Measurements from ENCODE around the gene LPIN3. TPM values are rescaled to one million over a fixed set of nuclear protein-coding genes. Genes with fewer than 3 reads are reported as not detected.

The LPIN3 gene
- total RNA-seq, 1 experiment from 2014 or later = 18.5 TPM

- ChIA-PET CTCF (no interaction called here), POLR2A (no interaction called here), RAD21 (ENCODE audit: low non-redundant PET in 1 of 2, low total read pairs in 2 of 2, uncharacterized antibody in 2 of 2, unreplicated experiment in 2 of 2) (interaction anchor here in 1 of 2 experiments (0.6 kb wide), 1 partner anchor 29 kb away, joined by 4 read pairs; no protein-coding TSS in a partner anchor)
- Histone ChIP-seq H3K4me1 (ENCODE audit: control insufficient read depth in 1 of 2, insufficient read depth in 2 of 2, low read length in 2 of 2) (no peaks in the 10 kb centered on the region), H3K27ac (ENCODE audit: low read depth, low read length) (no peak overlapping the region), H3K79me2 (ENCODE audit: insufficient read depth, low read length) (no peaks in the 10 kb centered on the region), H3K36me3 (ENCODE audit: control insufficient read depth in 1 of 2, insufficient read depth in 2 of 2, low read length in 2 of 2) (no peaks in the 10 kb centered on the region), H2AFZ (ENCODE audit: low read depth, low read length, poor library complexity, severe bottlenecking) (no peak overlapping the region), H4K20me1 (ENCODE audit: insufficient read depth) (no peaks in the 10 kb centered on the region), H3K9me2 (ENCODE audit: insufficient read depth) (no peaks in the 10 kb centered on the region), H3K9me3 (ENCODE audit: control insufficient read depth in 1 of 2, insufficient read depth in 1 of 2, low read depth in 1 of 2, low read length in 2 of 2) (no peaks in the 10 kb centered on the region), H3K27me3 (ENCODE audit: insufficient read depth, low read length) (no peaks in the 10 kb centered on the region), H3K4me3 (replicated peaks in 1 of 2; ENCODE audit: low read depth in 1 of 2, low read length in 2 of 2) (no peak overlapping the region), H3K4me2 (ENCODE audit: low read length) (no peak overlapping the region), H3K9ac (ENCODE audit: low read length) (no peak overlapping the region)
- DNase-seq (ENCODE audit: low read depth, low spot score) (no peak), ATAC-seq (no peak)
- BruUV-seq (replicated peaks) = no TSS peak
- TF ChIP-seq EZH2 (IDR thresholded peaks at IDR 0.05) = no peak
- no peak for TF ChIP-seq TCF7L2 (IDR thresholded peaks at IDR 0.05; ENCODE audit: borderline replicate concordance, extremely low read depth, insufficient read depth, insufficient read length)
- no peak for TF ChIP-seq ZBTB33 (IDR thresholded peaks at IDR 0.05; ENCODE audit: extremely low read depth, insufficient replicate concordance, low read length)
- TF ChIP-seq YY1 (IDR thresholded peaks at IDR 0.05; ENCODE audit: extremely low read depth, insufficient replicate concordance, low read depth, low read length) = no peak
- no peak for TF ChIP-seq MAX (IDR thresholded peaks at IDR 0.05)
- no peak for TF ChIP-seq ATF3 (IDR thresholded peaks at IDR 0.05)
- TF ChIP-seq ZNF274 (IDR thresholded peaks at IDR 0.05; ENCODE audit: low read depth, low read length) = no peak
- no peak for TF ChIP-seq FOSL1 (IDR thresholded peaks at IDR 0.05; ENCODE audit: low read depth)
- TF ChIP-seq SIN3A (IDR thresholded peaks at IDR 0.05; ENCODE audit: low read depth) = no peak
- no peak for TF ChIP-seq CBX3 (IDR thresholded peaks at IDR 0.05; ENCODE audit: low read depth)
- TF ChIP-seq JUND (IDR thresholded peaks at IDR 0.05) = no peak
- TF ChIP-seq RAD21 (IDR thresholded peaks at IDR 0.05; ENCODE audit: low read depth) = no peak
- TF ChIP-seq POLR2AphosphoS5 (IDR thresholded peaks at IDR 0.05; ENCODE audit: low read depth, low read length) = no peak
- no peak for TF ChIP-seq SRF (IDR thresholded peaks at IDR 0.05; ENCODE audit: low read depth)
- no peak for TF ChIP-seq CEBPB (IDR thresholded peaks at IDR 0.05; ENCODE audit: low read depth)
- no peak for TF ChIP-seq POLR2A (IDR thresholded peaks at IDR 0.05; ENCODE audit: borderline replicate concordance, extremely low read depth, insufficient read depth, insufficient read length)
- TF ChIP-seq REST (IDR thresholded peaks at IDR 0.05; ENCODE audit: low read depth) = no peak
- TF ChIP-seq CTCF (IDR thresholded peaks at IDR 0.05 in 2 of 3, conservative IDR thresholded peaks at IDR 0.05 in 1 of 3; ENCODE audit: borderline replicate concordance in 1 of 3, insufficient read depth in 1 of 3, low read depth in 2 of 3, low read length in 2 of 3) = no peak
- intact Hi-C loops (cut with micrococcal nuclease) = no loop called here
These were observed 29.1 kb downstream of the LPIN3 start for GRCh38 chr20:41369673-41370072.
